Measurements from ENCODE around the gene FFAR1.

The FFAR1 gene

DNA sequence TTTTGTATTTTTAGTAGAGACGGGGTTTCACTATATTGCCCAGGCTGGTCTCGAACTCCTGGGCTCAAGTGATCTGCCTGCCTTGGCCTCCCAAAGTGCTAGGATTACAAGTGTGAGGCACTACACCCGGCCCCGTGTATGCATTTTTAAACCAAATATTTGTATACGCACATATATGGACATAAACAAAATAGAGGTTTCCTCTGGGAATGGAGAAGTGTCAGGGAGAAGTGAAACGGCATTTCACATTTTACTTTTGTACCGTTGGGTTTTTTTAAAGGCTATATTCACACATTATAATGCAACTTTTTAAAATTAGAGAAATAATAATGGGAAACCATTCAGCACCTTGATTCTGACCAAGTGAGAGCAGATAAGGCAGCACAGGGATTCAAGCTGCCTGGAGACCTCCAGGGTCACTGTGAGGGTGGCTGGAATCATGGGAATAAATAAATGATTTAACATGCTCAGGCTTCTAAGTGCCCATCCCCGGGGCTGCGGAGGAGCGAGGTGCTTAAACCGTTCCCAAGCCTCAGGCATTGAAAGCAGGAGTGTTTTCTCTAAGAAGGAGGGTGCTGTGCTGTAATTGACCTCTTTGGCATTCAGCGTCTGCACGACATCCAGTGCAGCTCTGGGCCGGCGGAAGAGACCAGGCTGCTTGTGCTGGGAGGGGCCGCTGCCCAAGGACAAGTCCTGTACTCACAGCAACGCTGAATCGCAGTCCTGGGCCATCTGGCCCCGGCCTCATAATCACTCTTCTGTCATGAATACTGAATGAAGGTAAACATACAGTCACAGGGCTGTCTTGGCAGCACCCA lies 47.9 kb downstream of the FFAR1 start:
- no peak for DNase-seq

DNA sequence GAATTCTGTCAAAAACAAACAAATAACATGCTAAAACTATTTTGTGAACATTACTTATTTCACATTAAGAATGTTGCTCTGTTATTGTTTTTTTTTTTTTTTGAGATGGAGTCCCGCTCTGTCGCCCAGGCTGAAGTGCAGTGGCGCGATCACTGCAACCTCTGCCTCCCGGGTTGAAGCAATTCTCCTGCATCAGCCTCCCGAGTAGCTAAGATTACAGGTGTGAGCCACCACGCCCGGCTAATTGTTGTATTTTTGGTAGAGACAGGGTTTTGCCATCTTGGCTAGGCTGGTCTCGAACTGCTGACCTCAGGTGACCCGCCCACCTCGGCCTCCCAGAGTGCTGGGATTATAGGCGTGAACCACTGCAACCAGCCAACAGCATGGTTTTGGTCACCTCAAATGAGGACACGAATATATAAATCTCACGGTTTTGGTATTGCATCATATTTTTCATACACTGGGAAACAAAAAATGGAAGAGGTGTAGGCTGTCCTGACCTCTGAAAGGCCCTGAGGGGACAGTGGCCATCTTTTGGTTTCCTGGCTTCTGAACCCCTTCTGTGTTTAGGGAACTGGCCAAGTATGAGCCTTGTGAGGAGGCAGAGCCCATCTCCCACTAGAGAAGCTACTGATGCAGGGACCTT lies 48.7 kb downstream of the FFAR1 start:
- DNase-seq = no peak

DNA sequence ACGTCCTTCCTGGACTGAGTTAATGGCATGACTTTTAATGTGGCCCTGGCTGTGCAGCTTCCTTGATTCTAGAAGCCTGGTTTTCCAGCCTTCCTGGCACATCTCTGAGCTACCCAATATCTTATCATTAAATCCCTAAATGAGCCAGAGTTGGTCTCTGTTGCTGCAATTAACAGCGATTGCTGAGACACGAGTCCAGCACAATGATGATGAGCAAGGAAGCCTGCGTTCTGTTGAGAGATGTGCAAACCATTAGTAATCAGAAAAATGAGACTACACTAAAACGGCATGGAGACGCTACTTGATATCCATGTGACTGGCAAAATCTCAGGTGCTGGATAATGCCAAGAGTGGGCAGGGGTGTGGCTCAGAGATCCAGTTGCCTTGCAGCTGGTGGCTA lies 49.4 kb downstream of the FFAR1 start:
- no peak for DNase-seq

All from GDM1 (cell line).